ENCODE measurements around the gene TMEM178B.
"Not testable (repeated sequence)": the region's sequence is repeated elsewhere in the genome, so short reads cannot be mapped to it uniquely, and the experiment has no call there.

TMEM178B gene

GRCh38 chr7:141330285-141330684 lies 256.4 kb downstream of the TMEM178B start:
- not testable (repeated sequence) for H3K27me3 ChIP-seq (ENCODE audit: control insufficient read depth, insufficient read depth, low read length); H3K9ac ChIP-seq (ENCODE audit: low read length); H3K4me1 ChIP-seq (ENCODE audit: control insufficient read depth, insufficient read depth, low read length); H3K36me3 ChIP-seq (ENCODE audit: control insufficient read depth, insufficient read depth, low read length); H3K4me3 ChIP-seq (ENCODE audit: low read length); H3K27ac ChIP-seq (ENCODE audit: low read depth, low read length)

- H3K4me1 ChIP-seq (ENCODE audit: control insufficient read depth, insufficient read depth, low read length): no peaks in the 10 kb centered on the region
- H3K4me3 ChIP-seq (ENCODE audit: low read length): no peak overlapping the region
- no peak overlapping the region for H3K27ac ChIP-seq (ENCODE audit: low read depth, low read length)
- no peak overlapping the region for H3K9ac ChIP-seq (ENCODE audit: low read length)
- no peaks in the 10 kb centered on the region for H3K27me3 ChIP-seq (ENCODE audit: control insufficient read depth, insufficient read depth, low read length)
- H3K36me3 ChIP-seq (ENCODE audit: control insufficient read depth, insufficient read depth, low read length): no peaks in the 10 kb centered on the region
Measured at GRCh38 chr7:141333459-141333858, 259.6 kb downstream of the TMEM178B start.

GRCh38 chr7:141335164-141335563 lies 261.3 kb downstream of the TMEM178B start:
- no peaks in the 10 kb centered on the region for H3K36me3 ChIP-seq (ENCODE audit: control insufficient read depth, insufficient read depth, low read length)
- no peaks in the 10 kb centered on the region for H3K27me3 ChIP-seq (ENCODE audit: control insufficient read depth, insufficient read depth, low read length)
- no peak overlapping the region for H3K4me3 ChIP-seq (ENCODE audit: low read length)
- no peak overlapping the region for H3K9ac ChIP-seq (ENCODE audit: low read length)
- H3K4me1 ChIP-seq (ENCODE audit: control insufficient read depth, insufficient read depth, low read length): no peaks in the 10 kb centered on the region
- no peak overlapping the region for H3K27ac ChIP-seq (ENCODE audit: low read depth, low read length)

GRCh38 chr7:141339603-141340002 lies 265.7 kb downstream of the TMEM178B start:
- H3K4me1 ChIP-seq (ENCODE audit: control insufficient read depth, insufficient read depth, low read length): no peaks in the 10 kb centered on the region
- H3K4me3 ChIP-seq (ENCODE audit: low read length): no peak overlapping the region
- H3K9ac ChIP-seq (ENCODE audit: low read length): no peak overlapping the region
- no peaks in the 10 kb centered on the region for H3K36me3 ChIP-seq (ENCODE audit: control insufficient read depth, insufficient read depth, low read length)
- no peak overlapping the region for H3K27ac ChIP-seq (ENCODE audit: low read depth, low read length)
- H3K27me3 ChIP-seq (ENCODE audit: control insufficient read depth, insufficient read depth, low read length): no peaks in the 10 kb centered on the region

- no peaks in the 10 kb centered on the region for H3K4me1 ChIP-seq (ENCODE audit: control insufficient read depth, insufficient read depth, low read length)
Measured at GRCh38 chr7:141340991-141341390, 267.1 kb downstream of the TMEM178B start.

GRCh38 chr7:141342621-141343408 lies 269.0 kb downstream of the TMEM178B start:
- no peak overlapping the region for H3K27ac ChIP-seq (ENCODE audit: low read depth, low read length)
- H3K27me3 ChIP-seq (ENCODE audit: control insufficient read depth, insufficient read depth, low read length): no peaks in the 10 kb centered on the region
- no peaks in the 10 kb centered on the region for H3K4me1 ChIP-seq (ENCODE audit: control insufficient read depth, insufficient read depth, low read length)
- H3K36me3 ChIP-seq (ENCODE audit: control insufficient read depth, insufficient read depth, low read length): no peaks in the 10 kb centered on the region
- H3K9ac ChIP-seq (ENCODE audit: low read length): no peak overlapping the region
- H3K4me3 ChIP-seq (ENCODE audit: low read length): no peak overlapping the region

More at GRCh38 chr7:141340991-141341390, 267.1 kb downstream of the TMEM178B start:
- no peaks in the 10 kb centered on the region for H3K36me3 ChIP-seq (ENCODE audit: control insufficient read depth, insufficient read depth, low read length)
- H3K4me3 ChIP-seq (ENCODE audit: low read length): no peak overlapping the region
- no peaks in the 10 kb centered on the region for H3K27me3 ChIP-seq (ENCODE audit: control insufficient read depth, insufficient read depth, low read length)
- H3K9ac ChIP-seq (ENCODE audit: low read length): no peak overlapping the region
- no peak overlapping the region for H3K27ac ChIP-seq (ENCODE audit: low read depth, low read length)

GRCh38 chr7:141344153-141344935 lies 270.5 kb downstream of the TMEM178B start:
- no peak overlapping the region for H3K27ac ChIP-seq (ENCODE audit: low read depth, low read length)
- no peak overlapping the region for H3K9ac ChIP-seq (ENCODE audit: low read length)
- no peaks in the 10 kb centered on the region for H3K4me1 ChIP-seq (ENCODE audit: control insufficient read depth, insufficient read depth, low read length)
- H3K4me3 ChIP-seq (ENCODE audit: low read length): no peak overlapping the region
- H3K27me3 ChIP-seq (ENCODE audit: control insufficient read depth, insufficient read depth, low read length): no peaks in the 10 kb centered on the region
- H3K36me3 ChIP-seq (ENCODE audit: control insufficient read depth, insufficient read depth, low read length): no peaks in the 10 kb centered on the region

- no peaks in the 10 kb centered on the region for H3K4me1 ChIP-seq (ENCODE audit: control insufficient read depth, insufficient read depth, low read length)
- H3K27ac ChIP-seq (ENCODE audit: low read depth, low read length): no peak overlapping the region
- no peak overlapping the region for H3K4me3 ChIP-seq (ENCODE audit: low read length)
- no peaks in the 10 kb centered on the region for H3K36me3 ChIP-seq (ENCODE audit: control insufficient read depth, insufficient read depth, low read length)
- H3K27me3 ChIP-seq (ENCODE audit: control insufficient read depth, insufficient read depth, low read length): no peaks in the 10 kb centered on the region
- no peak overlapping the region for H3K9ac ChIP-seq (ENCODE audit: low read length)
Measured at GRCh38 chr7:141348728-141349127, 274.9 kb downstream of the TMEM178B start.

- Histone ChIP-seq H3K4me3 (ENCODE audit: low read length) (no peak overlapping the region), H3K27me3 (ENCODE audit: control insufficient read depth, insufficient read depth, low read length) (no peaks in the 10 kb centered on the region), H3K4me1 (ENCODE audit: control insufficient read depth, insufficient read depth, low read length) (no peaks in the 10 kb centered on the region), H3K36me3 (ENCODE audit: control insufficient read depth, insufficient read depth, low read length) (no peaks in the 10 kb centered on the region), H3K27ac (ENCODE audit: low read depth, low read length) (no peak overlapping the region), H3K9ac (ENCODE audit: low read length) (no peak overlapping the region)
Measured at GRCh38 chr7:141349338-141349737, 275.5 kb downstream of the TMEM178B start.

GRCh38 chr7:141349804-141350203 lies 275.9 kb downstream of the TMEM178B start:
- Histone ChIP-seq H3K27me3 (ENCODE audit: control insufficient read depth, insufficient read depth, low read length) (no peaks in the 10 kb centered on the region), H3K36me3 (ENCODE audit: control insufficient read depth, insufficient read depth, low read length) (no peaks in the 10 kb centered on the region), H3K4me1 (ENCODE audit: control insufficient read depth, insufficient read depth, low read length) (no peaks in the 10 kb centered on the region), H3K27ac (ENCODE audit: low read depth, low read length) (no peak overlapping the region), H3K9ac (ENCODE audit: low read length) (no peak overlapping the region), H3K4me3 (ENCODE audit: low read length) (no peak overlapping the region)

GRCh38 chr7:141351175-141351574 lies 277.3 kb downstream of the TMEM178B start:
- H3K27me3 ChIP-seq (ENCODE audit: control insufficient read depth, insufficient read depth, low read length): no peaks in the 10 kb centered on the region
- no peak overlapping the region for H3K27ac ChIP-seq (ENCODE audit: low read depth, low read length)
- no peak overlapping the region for H3K9ac ChIP-seq (ENCODE audit: low read length)
- H3K36me3 ChIP-seq (ENCODE audit: control insufficient read depth, insufficient read depth, low read length): no peaks in the 10 kb centered on the region
- no peak overlapping the region for H3K4me3 ChIP-seq (ENCODE audit: low read length)
- H3K4me1 ChIP-seq (ENCODE audit: control insufficient read depth, insufficient read depth, low read length): no peaks in the 10 kb centered on the region

- H3K36me3 ChIP-seq (ENCODE audit: control insufficient read depth, insufficient read depth, low read length): no peaks in the 10 kb centered on the region
- H3K27me3 ChIP-seq (ENCODE audit: control insufficient read depth, insufficient read depth, low read length): no peaks in the 10 kb centered on the region
- no peaks in the 10 kb centered on the region for H3K4me1 ChIP-seq (ENCODE audit: control insufficient read depth, insufficient read depth, low read length)
- no peak overlapping the region for H3K4me3 ChIP-seq (ENCODE audit: low read length)
- H3K27ac ChIP-seq (ENCODE audit: low read depth, low read length): no peak overlapping the region
- no peak overlapping the region for H3K9ac ChIP-seq (ENCODE audit: low read length)
Measured at GRCh38 chr7:141352955-141353354, 279.1 kb downstream of the TMEM178B start.

Data from rectal smooth muscle tissue (tissue), 1 donor.